Stimulated activated CD8-positive, alpha-beta memory T cell treated with anti-CD3 and anti-CD28 coated beads, Interleukin-4, amount 100 ng/mL, for 24 hours (primary cell): ENCODE measurements around the gene NYAP2.

ENCODE experiments used
- DNase-seq: peaks from one replicate; pipeline ENCODE4 v3.0.0-alpha.2; 2020; ENCODE audit warnings: low read depth

NYAP2 gene

GRCh38 chr2:225559072-225559415, 159.5 kb downstream of the NYAP2 start:
- DNase-seq: no peak

- no peak for DNase-seq
Measured at GRCh38 chr2:225566798-225567197, 167.3 kb downstream of the NYAP2 start.

- no peak for DNase-seq
Measured at GRCh38 chr2:225569995-225570394, 170.5 kb downstream of the NYAP2 start.

GRCh38 chr2:225573603-225574002, 174.1 kb downstream of the NYAP2 start:
- DNase-seq: no peak

- DNase-seq: no peak
Measured at GRCh38 chr2:225574582-225575138, 175.2 kb downstream of the NYAP2 start.

- DNase-seq: no peak
Measured at GRCh38 chr2:225581135-225581534, 181.6 kb downstream of the NYAP2 start.

GRCh38 chr2:225581906-225582305, 182.4 kb downstream of the NYAP2 start:
- DNase-seq: no peak

- no peak for DNase-seq
Measured at GRCh38 chr2:225582355-225583116, 183.0 kb downstream of the NYAP2 start.

- DNase-seq: no peak
Measured at GRCh38 chr2:225584796-225585195, 185.3 kb downstream of the NYAP2 start.

- no peak for DNase-seq
Measured at GRCh38 chr2:225590932-225591331, 191.4 kb downstream of the NYAP2 start.

GRCh38 chr2:225597911-225598310, 198.4 kb downstream of the NYAP2 start:
- DNase-seq: no peak

- DNase-seq: no peak
Measured at GRCh38 chr2:225598426-225598825, 198.9 kb downstream of the NYAP2 start.

GRCh38 chr2:225598897-225599296, 199.4 kb downstream of the NYAP2 start:
- no peak for DNase-seq

GRCh38 chr2:225599856-225600255, 200.3 kb downstream of the NYAP2 start:
- DNase-seq: no peak

- no peak for DNase-seq
Measured at GRCh38 chr2:225600444-225600843, 200.9 kb downstream of the NYAP2 start.

- no peak for DNase-seq
Measured at GRCh38 chr2:225600865-225601264, 201.4 kb downstream of the NYAP2 start.

GRCh38 chr2:225602205-225602604, 202.7 kb downstream of the NYAP2 start:
- no peak for DNase-seq

GRCh38 chr2:225608136-225608535, 208.6 kb downstream of the NYAP2 start:
- no peak for DNase-seq

GRCh38 chr2:225612636-225613035, 213.1 kb downstream of the NYAP2 start:
- no peak for DNase-seq

- DNase-seq: no peak
Measured at GRCh38 chr2:225614915-225615314, 215.4 kb downstream of the NYAP2 start.

- no peak for DNase-seq
Measured at GRCh38 chr2:225615514-225615913, 216.0 kb downstream of the NYAP2 start.

GRCh38 chr2:225616372-225616771, 216.9 kb downstream of the NYAP2 start:
- no peak for DNase-seq

- no peak for DNase-seq
Measured at GRCh38 chr2:225616848-225617247, 217.3 kb downstream of the NYAP2 start.

GRCh38 chr2:225620227-225620626, 220.7 kb downstream of the NYAP2 start:
- no peak for DNase-seq
